GM18907 (cell line): ENCODE data around the gene APOBEC3G.

ENCODE experiments used
- ATAC-seq: cut with Tn5 transposase; IDR thresholded peaks from one replicate; pipeline ENCODE4 v1.9.1; 2021; ENCODE audit warnings: mild to moderate bottlenecking, moderate library complexity; ENCODE audit not compliant: unreplicated experiment

Gene APOBEC3G

DNA sequence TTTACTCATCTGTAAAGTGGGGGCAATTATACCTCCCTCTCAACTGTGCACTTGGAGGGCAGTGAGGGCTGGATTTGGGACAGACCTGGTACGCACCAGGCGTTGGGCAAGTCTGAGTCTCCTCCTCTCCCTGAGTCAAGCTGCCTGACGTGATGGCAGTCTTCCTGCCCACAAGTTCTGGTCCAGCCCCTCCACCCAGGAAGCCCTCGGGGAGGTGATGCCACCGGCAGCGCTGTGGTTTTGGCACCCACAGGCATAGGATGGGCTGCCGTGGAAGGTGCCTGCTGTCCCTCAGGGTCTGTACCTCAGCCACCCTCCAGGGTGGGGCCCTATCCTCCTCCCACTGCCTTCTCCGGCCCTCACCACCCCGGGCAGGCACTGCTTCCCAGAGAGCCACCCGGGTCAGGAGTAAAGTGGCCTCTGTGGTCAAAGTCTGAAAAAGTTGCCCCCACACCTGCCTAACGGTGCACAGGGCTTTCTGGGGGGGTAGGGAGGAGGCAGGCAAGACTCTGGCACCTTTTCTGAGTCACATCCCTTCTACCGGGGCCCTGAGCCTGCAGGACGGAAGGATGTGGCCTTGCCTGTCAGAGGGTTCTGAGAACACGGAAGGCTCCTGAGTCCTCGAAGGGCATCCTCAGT lies 13.5 kb downstream of the APOBEC3G start:
- no peak for ATAC-seq

DNA sequence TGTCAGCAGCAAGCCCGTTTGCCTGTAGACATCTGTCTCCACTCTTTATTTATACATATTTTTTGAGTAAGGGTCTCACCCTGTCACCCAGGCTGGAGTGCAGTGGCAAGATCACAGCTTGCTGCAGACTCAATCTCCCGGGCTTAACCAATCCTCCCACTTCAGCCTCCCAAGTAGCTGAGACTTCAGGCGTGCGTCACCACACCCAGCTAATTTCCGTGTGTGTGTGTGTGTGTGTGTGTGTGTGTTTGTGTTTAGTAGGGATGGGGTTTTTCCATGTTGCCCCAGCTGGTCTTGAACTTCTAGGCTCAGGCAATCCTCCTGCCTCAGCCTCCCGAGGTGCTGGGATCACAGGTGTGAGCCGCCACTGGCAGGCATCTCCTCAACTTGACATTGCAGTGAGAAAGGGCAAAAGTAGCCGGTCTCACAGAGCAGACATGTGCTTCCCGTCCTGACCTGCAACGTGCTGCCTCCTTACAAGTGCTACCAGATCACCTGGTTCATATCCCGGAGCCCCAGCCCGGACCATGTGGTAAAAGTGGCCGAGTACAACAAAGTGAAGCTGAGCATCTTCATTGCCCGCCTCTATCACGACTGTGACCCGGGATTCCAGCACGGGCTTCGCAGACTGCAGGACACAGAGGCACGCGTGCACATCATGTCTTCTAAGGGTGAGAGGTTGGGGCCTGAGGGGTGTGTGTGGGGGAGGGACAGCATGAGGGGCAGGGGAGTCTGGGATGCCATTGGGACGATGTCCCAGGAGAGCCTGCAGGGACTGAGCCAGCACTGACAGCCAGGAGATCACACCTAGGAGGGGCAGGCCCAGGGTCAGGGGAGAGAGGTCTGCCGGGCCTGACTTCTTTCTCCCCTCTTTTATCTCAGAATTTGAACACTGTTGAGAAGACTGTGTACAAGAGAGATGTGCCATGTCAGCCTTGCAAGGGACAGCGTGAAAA lies 14.3 kb downstream of the APOBEC3G start:
- no peak for ATAC-seq

DNA sequence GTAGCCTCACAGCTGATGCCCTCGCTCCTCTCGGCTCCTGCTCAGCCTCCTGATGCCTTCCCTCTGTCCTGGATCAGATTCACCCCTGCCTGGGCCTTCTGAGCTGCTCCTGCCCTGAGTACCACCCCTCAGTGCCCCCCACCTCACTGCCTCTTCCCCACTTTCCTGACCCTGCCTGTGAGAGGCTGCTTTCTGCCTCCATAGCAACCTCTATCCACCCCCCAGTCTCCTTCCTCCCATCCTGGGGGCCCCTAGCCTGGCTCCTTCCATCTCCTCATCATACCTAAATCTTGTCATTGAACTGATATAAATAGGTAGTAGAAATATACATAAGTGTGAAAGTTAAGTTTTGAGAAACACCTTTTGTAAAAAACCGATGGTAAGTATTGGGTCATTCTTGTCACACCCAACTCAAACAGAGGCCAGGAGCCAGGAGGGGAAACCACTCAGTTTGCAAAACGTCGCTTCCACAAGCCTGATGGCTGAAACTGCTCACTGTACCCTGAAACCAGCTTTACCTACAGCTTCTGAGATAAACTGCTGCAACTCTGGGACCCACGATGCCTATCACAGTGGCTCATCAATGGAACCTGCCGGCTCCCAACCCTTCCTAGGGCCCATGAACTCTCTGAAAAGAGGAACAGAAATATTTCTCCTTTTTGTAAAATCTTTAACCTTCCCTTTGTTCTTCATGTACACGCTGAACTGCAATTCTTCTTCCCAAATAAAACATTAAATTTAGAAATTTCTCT lies 15.2 kb downstream of the APOBEC3G start:
- no peak for ATAC-seq

DNA sequence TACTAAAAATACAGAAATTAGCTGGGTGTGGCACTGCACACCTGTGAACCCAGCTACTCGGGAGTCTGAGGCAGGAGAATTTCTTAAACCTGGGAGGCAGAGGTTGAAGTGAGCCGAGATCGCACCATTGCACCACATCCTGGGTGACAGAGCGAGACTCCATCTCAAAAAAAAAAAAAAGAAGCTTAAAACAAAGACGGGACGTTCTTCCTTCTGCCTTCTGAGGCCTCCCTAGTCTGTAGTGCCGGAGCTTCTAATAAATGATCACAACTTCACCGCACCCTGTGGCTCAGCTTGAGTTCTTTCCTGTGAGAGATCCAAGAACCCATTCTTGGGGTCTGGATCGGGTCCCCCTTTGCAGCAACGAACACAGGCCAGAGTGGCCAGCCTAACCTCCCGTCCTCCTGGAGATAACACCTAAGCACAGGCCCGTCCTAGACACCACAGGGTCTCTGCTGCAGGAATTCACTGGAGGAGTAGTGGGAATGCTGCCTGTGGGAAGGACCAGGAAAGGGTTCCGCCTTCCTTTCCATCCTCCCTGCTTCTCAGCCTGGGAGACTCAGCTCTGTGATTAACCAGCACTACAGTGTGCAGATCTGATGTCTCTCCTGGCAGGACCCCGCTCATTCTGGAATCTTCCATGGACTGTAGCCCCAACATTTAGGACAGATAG lies 17.8 kb downstream of the APOBEC3G start:
- no peak for ATAC-seq

DNA sequence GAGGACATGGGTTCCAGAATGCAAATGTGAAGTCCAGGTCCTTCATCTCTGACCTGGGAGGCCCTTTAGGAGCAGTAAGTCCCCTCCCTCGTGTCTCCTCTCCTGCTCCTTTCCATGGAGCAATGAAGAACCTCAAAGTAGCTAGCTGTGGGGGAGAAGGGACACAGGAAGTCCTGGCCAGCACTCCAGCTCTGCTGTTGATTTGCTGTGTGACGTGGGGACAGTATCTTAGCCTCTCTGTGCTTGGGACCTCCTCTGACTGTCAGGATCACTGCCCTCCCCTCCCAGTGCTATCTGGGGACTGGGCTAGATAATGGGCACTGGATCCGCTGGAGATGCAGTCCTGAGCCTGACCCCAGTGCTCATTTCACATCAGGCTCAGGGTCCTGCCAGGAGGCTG lies 18.9 kb downstream of the APOBEC3G start:
- ATAC-seq = no peak

DNA sequence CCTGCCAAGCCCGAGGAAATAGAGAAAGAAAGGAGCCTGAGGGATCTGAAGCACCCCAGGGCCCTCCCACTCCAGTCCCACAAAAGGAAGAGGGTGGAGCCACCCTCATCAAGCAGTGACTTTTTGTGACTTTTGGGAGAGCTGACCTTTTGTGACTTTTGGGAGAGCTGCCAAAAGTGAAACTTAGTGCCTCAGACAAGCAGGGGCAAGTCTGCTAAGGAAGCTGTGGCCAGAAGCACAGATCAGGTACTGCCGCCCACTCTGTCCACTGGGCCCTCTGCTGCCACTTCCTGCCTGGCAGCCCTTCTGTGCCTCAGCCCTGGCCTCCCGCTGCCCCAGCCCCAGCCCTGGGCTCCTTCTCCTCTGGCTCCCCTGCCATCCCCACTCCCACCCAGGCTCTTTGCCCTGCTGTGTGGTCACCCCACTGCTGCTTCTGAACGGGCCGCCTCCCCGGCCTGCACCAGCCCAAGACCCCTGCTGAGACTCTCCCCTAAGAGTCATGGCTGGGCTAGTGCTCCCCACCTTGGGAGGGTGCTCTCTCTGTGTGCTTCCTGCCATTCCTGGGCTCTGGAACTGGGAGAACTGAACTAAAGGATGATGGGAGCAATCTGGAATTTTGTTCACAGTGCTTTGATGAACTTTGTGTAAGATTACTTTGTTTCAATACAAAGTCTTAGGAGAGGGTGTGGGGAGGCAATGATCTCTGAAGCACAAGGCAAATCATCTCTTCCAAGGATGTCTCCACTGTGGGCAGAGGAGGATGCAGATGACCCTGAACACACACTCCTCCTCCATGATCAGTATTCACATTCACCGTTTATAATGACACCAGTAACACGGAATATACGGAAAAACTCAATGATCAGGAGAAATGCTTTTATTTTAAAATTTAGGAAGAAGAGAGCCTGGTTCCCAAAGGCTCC lies 20.3 kb downstream of the APOBEC3G start, which contains the start of gene APOBEC3H:
Gene APOBEC3H, plus strand, starts transcription at position 147 of the 923 bp plus-strand sequence. CDS start 3,035 bp downstream, outside the sequence.
- no peak for ATAC-seq

DNA sequence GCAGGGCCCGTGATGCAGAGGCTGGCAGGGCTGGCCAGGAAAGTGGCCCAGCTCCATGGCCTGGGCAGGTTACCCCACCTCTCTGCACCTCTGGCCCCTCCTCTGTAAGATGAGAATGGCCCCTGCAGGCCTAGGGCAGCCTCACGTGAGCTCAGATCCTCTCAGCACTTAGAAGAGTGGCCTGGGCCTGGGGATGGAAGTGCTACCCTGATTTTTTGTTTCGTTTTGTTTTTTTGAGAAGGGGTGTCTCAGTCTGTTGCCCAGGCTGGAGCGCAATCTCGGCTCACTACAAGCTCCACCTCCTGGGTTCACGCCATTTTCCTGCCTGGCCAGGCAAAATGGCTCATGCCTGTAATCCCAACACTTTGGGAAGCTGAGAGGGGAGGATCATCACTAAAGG lies 21.0 kb downstream of the APOBEC3G start:
- ATAC-seq = peak; percentile 36

DNA sequence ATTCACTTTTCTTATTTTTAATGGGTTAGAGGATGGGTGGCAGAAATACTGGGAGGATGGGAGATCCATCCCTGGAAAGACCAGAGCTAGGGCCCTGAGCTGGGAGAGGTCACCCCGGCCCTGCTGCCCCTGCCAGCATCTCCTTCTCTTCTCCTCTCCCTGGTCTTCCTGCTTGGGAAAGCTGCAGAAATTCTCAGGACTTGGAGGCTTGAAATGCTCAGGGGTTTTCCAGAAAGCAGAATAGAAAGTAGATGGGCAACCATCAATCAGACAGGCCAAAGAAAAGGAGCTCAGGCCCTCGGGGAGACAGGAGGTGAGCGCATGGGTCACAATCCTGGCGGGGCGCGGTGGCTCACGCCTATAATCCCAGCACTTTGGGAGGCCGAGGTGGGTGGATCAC lies 21.5 kb downstream of the APOBEC3G start:
- no peak for ATAC-seq

DNA sequence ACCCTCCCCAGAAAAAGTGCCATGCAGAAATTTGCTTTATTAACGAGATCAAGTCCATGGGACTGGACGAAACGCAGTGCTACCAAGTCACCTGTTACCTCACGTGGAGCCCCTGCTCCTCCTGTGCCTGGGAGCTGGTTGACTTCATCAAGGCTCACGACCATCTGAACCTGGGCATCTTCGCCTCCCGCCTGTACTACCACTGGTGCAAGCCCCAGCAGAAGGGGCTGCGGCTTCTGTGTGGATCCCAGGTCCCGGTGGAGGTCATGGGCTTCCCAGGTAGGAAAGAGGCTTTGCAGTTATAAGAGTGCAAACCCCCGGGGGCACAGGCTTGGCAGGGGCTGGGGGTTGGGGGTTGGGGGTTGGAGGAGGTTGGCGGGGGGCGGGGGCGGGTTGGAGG lies 24.2 kb downstream of the APOBEC3G start:
- no peak for ATAC-seq

DNA sequence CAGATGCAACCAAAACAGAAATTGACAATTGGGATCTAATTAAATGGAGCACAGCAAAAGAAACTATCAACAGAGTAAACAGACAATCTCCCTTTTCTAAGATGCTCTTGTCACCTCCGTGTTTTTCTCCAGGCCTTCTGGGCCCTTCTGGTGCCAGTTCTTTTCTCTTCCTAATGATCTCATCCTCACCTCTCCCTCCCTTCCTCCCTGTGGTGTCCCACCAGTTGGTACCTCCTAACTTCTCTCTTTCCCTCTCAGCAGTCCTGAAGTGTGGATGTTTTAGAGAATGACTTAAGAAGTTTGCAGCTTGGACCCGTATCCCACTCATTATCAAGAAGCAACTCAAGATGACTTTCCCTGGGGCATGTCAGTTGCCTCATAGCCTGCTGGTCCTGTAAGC lies 26.4 kb downstream of the APOBEC3G start:
- no peak for ATAC-seq

DNA sequence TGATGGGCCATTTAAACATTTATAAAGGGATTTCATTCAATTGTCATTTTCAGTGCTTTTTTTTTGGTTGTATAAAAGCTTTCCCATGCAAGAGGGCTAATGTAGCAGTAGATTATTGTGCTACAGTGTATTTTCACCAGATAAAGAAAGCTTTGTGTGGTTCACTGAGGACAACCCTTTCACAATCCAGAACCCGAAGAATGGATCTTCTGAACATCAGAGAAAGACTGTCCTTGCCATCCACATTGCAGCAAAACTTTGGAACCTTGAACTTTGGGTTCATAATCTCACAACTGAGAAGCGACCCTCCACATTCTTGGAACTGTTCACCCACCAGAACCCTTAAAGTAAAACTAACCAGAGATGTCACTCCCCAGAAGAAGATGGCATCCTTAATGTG lies 29.3 kb downstream of the APOBEC3G start:
- no peak for ATAC-seq

DNA sequence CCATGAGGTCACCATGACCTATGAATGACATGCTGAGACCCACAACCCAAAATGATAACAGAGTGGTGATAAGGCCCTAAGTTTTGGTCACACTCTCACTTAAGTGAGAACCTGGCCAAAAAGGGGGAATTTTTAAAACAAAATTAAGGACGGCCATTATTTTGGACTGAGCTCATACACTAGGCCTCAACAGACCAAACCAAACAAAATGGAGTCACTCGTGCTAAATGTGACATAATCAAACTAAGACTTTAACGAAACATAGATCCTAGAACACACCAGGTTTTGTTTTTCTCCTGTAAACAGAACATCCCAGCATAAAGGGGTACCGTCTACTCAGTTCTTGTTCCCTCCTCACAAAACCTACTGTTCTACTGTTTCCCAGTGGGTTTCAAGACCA lies 31.4 kb downstream of the APOBEC3G start:
- ATAC-seq = no peak

DNA sequence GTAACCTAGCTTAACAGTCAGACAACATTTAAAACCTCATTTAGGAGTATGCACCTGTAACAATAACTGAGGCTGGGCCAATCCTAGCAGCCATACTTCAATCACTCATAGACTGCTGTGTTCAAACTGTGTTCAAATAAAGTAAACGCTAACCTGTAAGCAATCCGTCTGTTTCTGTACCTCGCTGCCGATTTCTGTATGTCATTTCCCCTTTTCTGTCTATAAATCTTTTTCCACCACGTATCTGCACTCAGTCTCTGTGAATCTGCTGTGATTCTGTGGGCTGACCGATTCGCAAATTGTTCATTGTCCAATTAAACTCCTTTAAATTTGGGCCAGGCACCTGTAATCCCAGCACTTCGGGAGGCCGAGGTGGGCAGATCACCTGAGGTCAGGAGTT lies 32.3 kb downstream of the APOBEC3G start:
- ATAC-seq = no peak

DNA sequence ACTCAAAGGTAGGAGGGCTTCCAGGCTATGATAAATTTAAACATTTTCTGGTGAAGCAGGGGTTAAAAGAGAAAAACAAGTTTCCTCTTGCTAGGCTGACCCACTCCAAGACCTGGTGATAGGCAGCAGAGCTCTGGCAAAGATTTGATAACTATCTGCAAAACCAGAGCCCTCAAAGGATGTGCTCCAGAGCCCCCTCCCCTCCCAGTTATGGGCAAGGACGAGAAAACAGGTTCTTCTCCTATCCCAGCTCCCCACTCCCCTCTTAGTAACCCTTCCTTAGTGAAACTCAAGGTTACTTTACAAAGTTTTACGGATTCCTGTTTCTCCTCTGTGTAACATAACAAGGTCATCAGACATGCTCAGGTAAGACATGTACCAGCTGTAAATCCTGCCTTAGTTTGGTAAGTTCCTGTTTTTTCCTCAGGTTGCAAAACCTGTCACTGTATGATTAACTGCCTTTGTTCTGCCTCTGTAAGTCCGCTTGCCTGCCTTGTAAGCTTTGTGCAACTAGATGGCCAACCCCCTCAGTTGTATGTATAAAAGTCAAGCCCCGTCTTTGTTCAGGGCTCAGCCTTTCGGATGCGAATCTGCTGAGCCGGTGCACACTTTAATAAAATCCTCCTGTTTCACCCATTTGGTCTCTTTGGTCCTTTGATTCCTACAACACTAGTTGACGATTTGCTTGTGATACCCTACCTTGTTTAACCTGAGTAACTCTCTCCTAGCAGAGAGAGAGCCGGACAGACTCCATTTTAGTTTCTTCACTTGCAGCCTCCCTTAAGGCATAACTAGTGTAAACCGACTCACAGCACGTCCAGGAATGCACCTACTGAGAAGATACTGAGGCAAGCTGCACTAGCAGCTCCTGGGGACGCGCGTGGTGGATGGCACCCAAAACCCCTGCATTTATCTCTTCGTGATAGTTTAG lies 33.8 kb downstream of the APOBEC3G start:
- ATAC-seq = no peak

DNA sequence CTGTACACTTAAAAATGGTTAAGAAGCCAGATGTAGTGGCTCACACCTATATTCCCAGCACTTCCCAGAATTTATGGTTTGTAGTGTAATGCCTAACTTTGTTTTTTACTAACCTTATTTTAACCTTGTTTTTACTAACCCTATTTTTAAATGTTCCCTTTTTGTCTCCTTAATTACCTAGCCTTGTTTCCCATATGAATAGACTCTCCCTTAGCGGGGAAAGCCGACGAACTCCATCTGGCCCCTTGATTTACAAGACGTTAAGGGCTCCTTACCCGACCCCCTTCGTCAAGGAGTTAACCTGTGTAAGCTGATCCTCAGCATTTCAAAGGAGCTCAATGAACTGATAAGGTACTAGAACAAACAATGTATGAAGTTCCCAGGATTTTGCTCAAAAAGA lies 37.0 kb downstream of the APOBEC3G start:
- ATAC-seq = no peak

DNA sequence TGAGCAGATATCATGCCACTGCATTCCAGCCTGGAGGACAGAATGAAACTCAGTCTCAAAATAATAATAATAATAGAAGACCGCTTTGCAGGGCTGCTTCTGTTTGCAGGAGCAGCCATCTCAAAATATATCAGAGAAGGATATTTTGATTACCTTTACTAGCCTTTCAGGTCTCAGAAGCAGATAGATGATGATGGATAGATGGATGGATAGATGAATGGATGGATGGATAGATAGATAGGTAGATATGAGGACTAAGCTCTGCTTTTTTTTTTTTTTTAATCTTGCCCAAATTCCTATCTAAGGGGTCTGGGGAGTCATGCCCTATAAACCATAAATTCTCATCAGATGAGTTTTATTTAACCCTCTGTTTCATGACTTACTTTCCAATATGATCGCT lies 38.5 kb downstream of the APOBEC3G start:
- no peak for ATAC-seq

DNA sequence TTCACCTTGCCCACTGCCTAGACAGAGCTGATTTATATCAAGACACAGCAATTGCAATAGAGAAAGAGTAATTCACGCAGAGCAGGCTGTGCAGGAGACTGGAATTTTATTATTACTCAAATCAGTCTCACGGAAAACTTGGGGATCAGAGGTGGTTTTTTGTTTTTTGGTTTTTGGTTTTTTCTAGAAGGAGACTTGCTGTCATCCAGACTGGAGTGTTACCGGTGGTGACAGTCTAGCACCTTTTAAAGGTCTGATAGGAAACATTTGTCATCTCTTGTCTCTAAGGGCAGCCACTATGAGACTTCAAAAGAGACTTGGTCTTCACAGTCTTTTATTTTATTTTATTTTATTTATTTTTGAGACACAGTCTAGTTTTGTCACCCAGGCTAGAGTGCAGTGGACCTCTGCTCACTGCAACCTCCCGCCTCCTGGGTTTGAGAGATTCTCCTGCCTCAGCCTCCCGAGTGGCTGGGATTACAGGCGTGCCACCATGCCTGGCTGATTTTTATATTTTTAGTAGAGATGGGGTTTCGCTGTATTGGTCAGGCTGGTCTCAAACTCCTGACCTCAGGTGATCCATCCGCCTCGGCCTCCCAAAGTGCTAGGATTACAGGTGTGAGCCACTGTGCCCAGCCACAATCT lies 39.0 kb downstream of the APOBEC3G start:
- no peak for ATAC-seq

DNA sequence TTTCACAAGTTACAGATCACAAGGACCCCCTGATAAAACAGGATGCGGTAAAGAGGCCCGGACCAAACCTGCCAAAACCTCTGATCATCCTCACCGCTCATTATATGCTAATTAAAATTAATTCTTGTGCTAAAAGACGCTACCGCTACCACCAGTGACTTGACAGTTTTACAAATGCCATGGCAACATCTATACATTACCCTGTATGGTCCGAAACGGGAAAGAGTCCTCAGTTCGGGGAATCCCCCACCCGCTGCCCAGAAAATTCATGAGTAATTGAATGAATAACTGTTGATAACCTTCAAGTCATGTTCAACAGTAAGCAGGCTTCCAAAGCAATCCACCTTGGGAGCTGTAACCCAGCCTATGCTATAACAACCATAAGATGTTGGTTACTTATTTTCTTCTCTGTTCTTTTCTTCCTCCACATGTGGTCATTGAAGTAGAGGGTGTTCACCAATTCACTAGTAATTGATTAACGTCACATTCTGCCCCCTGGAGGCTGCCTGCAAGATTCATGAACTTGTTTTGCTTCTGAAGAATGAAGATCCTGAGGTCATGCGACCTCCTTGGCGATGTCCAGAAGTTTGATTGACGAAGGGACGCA lies 40.6 kb downstream of the APOBEC3G start:
- ATAC-seq = peak; percentile 47
